Small intestine (tissue), 4 donors: Measurements from ENCODE around the gene SMARCD2. TPM values are rescaled to one million over a fixed set of nuclear protein-coding genes. Genes with fewer than 3 reads are reported as not detected.

Source experiments
- polyA plus RNA-seq, 4 donors: library from polyadenylated mRNA; stranded (reverse) in 3 of 4; unstranded in 1 of 4; fragments of 200-250 nt in 3 of 4; fragments of 120-200 nt in 1 of 4; gene quantifications; one replicate each; pipeline versions ENCODE4 v1.2.1 to v1.2.3, GENCODE V29; 2013
- donor health status: healthy with polysubstance abuse.
- donor health status: Bipolar disorder and iron deficiency.
- donor health status: healthy.

The SMARCD2 gene
- polyA plus RNA-seq, 4 donors: 44.0 to 95.3 (median 60.8) TPM

Other genes starting within 250 kb of the SMARCD2 start
- gene TACO1, start 241.8 kb downstream of the SMARCD2 start, polyA plus RNA-seq: 10 to 100 TPM; 24.1 to 48.8 (median 32.5) TPM
- 10 to 100 TPM in 3 of 4 donors, 1 to 10 TPM in 1; 8.1 to 17.1 (median 11.1) TPM for gene MAP3K3, start 220.3 kb downstream of the SMARCD2 start, polyA plus RNA-seq
- 10 to 100 TPM in 3 of 4 donors, 1 to 10 TPM in 1; 2.0 to 14.7 (median 12.5) TPM for gene LIMD2, start 142.6 kb downstream of the SMARCD2 start, polyA plus RNA-seq
- gene STRADA, start 100.9 kb downstream of the SMARCD2 start, polyA plus RNA-seq: 10 to 100 TPM in 3 of 4 donors, 1 to 10 TPM in 1; 8.1 to 35.2 (median 13.3) TPM
- gene CCDC47, start 69.1 kb downstream of the SMARCD2 start, polyA plus RNA-seq: 100 to 1,000 TPM in 1 of 4 donors, 10 to 100 TPM in 3; 19.5 to 113 (median 60.1) TPM
- gene DDX42, start 68.5 kb downstream of the SMARCD2 start, polyA plus RNA-seq: 100 to 1,000 TPM in 1 of 4 donors, 10 to 100 TPM in 3; 43.5 to 128 (median 51.6) TPM
- 100 to 1,000 TPM; 104 to 180 (median 144) TPM for gene PSMC5, start 15.3 kb downstream of the SMARCD2 start, polyA plus RNA-seq
- 10 to 100 TPM; 13.9 to 45.5 (median 19.7) TPM for gene FTSJ3, start 15.0 kb downstream of the SMARCD2 start, polyA plus RNA-seq
- gene CSH2, start 31.0 kb upstream of the SMARCD2 start, polyA plus RNA-seq: under 1 TPM in 1 of 4 donors, not detected in 3; 0.32 TPM
- gene GH2, start 39.3 kb upstream of the SMARCD2 start, polyA plus RNA-seq: not detected
- under 1 TPM in 1 of 4 donors, not detected in 3; 0.16 TPM for gene CSH1, start 53.9 kb upstream of the SMARCD2 start, polyA plus RNA-seq
- gene CSHL1, start 68.6 kb upstream of the SMARCD2 start, polyA plus RNA-seq: not detected
- gene GH1, start 76.2 kb upstream of the SMARCD2 start, polyA plus RNA-seq: under 1 TPM in 1 of 4 donors, not detected in 3; 0.06 TPM
- gene CD79B, start 89.6 kb upstream of the SMARCD2 start, polyA plus RNA-seq: 1 to 10 TPM in 3 of 4 donors, under 1 TPM in 1; 0.45 to 8.7 (median 3.1) TPM
- gene SCN4A, start 130.2 kb upstream of the SMARCD2 start, polyA plus RNA-seq: under 1 TPM in 2 of 4 donors, not detected in 2; 0.38 to 0.46 TPM
- gene PRR29, start 155.7 kb upstream of the SMARCD2 start, polyA plus RNA-seq: 1 to 10 TPM in 1 of 4 donors, under 1 TPM in 1, not detected in 2; 0.16 to 1.1 TPM
- gene ICAM2, start 177.9 kb upstream of the SMARCD2 start, polyA plus RNA-seq: 10 to 100 TPM in 3 of 4 donors, 1 to 10 TPM in 1; 4.5 to 40.1 (median 12.4) TPM